ENCODE measurements around the gene DAGLB. TPM values are rescaled to one million over a fixed set of nuclear protein-coding genes. Genes with fewer than 3 reads are reported as not detected.
"Not testable (repeated sequence)": the region's sequence is repeated elsewhere in the genome, so short reads cannot be mapped to it uniquely, and the experiment has no call there.

Gene DAGLB
- total RNA-seq, 2 donors from 2014 or later = 9.7 to 20.4 TPM

DNA sequence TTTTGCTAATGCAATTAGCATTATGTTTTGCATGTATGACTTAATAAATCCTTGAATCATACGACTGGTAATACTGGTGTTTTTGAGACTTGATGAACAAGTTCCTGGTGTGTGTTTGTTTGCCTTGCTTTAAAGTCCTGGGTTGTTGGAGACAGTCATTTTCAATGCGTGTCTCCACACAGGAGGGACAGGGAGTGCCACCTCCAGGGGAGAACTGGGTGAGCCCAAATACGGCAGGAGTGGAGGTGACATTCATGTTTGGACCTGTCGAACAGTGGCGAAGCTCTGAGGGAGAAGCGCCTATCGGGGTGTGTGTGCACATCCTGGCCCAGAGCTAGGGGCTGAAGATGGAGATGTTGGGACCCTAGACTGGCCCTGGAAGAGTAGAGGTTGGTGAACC is 43.8 kb downstream of the DAGLB start:
- Histone ChIP-seq H3K27ac (peak overlapping the region; percentile 78), H3K27me3 (replicated peaks; ENCODE audit: insufficient read depth) (no peaks in the 10 kb centered on the region), H3K36me3 (peaks cover 0 to 14% of the 10 kb centered on the region in 2 donors), H3K9me3 (no peaks in the 10 kb centered on the region), H3K4me3 (no peak overlapping the region), H3K4me1 (replicated peaks) (peaks cover 15% of the 10 kb centered on the region)
- peak; percentile 86 for DNase-seq (ENCODE audit: low spot score)
- TF ChIP-seq POLR2A (IDR thresholded peaks at IDR 0.05) (no peak), CTCF (IDR thresholded peaks at IDR 0.05) (peak in 3 of 4 experiments; percentile 16 to 44 (median 26)), POLR2AphosphoS5 (IDR thresholded peaks at IDR 0.05) (peak; percentile 95)
- WGBS = 53% methylated on average over 7 of the region's 7 CpGs
- intact Hi-C loops (cut with DNase I) = no loop called here

- H3K4me1 ChIP-seq (replicated peaks) = peaks cover 15% of the 10 kb centered on the region
- H3K27ac ChIP-seq = peak overlapping the region; percentile 78
- DNase-seq (ENCODE audit: low spot score) = no peak
- WGBS = 78% methylated on average over 13 of the region's 13 CpGs
- no peaks in the 10 kb centered on the region for H3K27me3 ChIP-seq (replicated peaks; ENCODE audit: insufficient read depth)
- no peak overlapping the region for H3K4me3 ChIP-seq
- TF ChIP-seq POLR2A (IDR thresholded peaks at IDR 0.05) (no peak), POLR2AphosphoS5 (IDR thresholded peaks at IDR 0.05) (no peak), CTCF (IDR thresholded peaks at IDR 0.05) (no peak)
- peaks cover 0 to 4% of the 10 kb centered on the region in 2 donors for H3K36me3 ChIP-seq
- H3K9me3 ChIP-seq = no peaks in the 10 kb centered on the region
- intact Hi-C loops (cut with DNase I) = no loop called here
These were observed 45.0 kb downstream of the DAGLB start for GRCh38 chr7:6402741-6403140.

GRCh38 chr7:6402041-6402440 is 45.7 kb downstream of the DAGLB start:
- H3K27me3 ChIP-seq (replicated peaks; ENCODE audit: insufficient read depth) = no peaks in the 10 kb centered on the region
- H3K36me3 ChIP-seq = peaks cover 0 to 4% of the 10 kb centered on the region in 2 donors
- H3K4me1 ChIP-seq (replicated peaks) = peaks cover 15% of the 10 kb centered on the region
- no peak for TF ChIP-seq POLR2AphosphoS5 (IDR thresholded peaks at IDR 0.05)
- TF ChIP-seq POLR2A (IDR thresholded peaks at IDR 0.05) = no peak
- no peak for TF ChIP-seq CTCF (IDR thresholded peaks at IDR 0.05)
- WGBS = 77% methylated on average over 17 of the region's 17 CpGs
- no peaks in the 10 kb centered on the region for H3K9me3 ChIP-seq
- H3K27ac ChIP-seq = no peak overlapping the region
- no peak for DNase-seq (ENCODE audit: low spot score)
- intact Hi-C loops (cut with DNase I) = no loop called here
- no peak overlapping the region for H3K4me3 ChIP-seq

- H3K9me3 ChIP-seq = no peaks in the 10 kb centered on the region
- peaks cover 15% of the 10 kb centered on the region for H3K4me1 ChIP-seq (replicated peaks)
- H3K36me3 ChIP-seq = peaks cover 0 to 4% of the 10 kb centered on the region in 2 donors
- no peak for TF ChIP-seq CTCF (IDR thresholded peaks at IDR 0.05)
- TF ChIP-seq POLR2A (IDR thresholded peaks at IDR 0.05) = no peak
- TF ChIP-seq POLR2AphosphoS5 (IDR thresholded peaks at IDR 0.05) = no peak
- H3K27ac ChIP-seq = no peak overlapping the region
- intact Hi-C loops (cut with DNase I) = no loop called here
- H3K4me3 ChIP-seq = no peak overlapping the region
- DNase-seq (ENCODE audit: low spot score) = no peak
- no peaks in the 10 kb centered on the region for H3K27me3 ChIP-seq (replicated peaks; ENCODE audit: insufficient read depth)
- WGBS = 88% methylated on average over 10 of the region's 10 CpGs
These were observed 46.2 kb downstream of the DAGLB start for GRCh38 chr7:6401536-6401935.

DNA sequence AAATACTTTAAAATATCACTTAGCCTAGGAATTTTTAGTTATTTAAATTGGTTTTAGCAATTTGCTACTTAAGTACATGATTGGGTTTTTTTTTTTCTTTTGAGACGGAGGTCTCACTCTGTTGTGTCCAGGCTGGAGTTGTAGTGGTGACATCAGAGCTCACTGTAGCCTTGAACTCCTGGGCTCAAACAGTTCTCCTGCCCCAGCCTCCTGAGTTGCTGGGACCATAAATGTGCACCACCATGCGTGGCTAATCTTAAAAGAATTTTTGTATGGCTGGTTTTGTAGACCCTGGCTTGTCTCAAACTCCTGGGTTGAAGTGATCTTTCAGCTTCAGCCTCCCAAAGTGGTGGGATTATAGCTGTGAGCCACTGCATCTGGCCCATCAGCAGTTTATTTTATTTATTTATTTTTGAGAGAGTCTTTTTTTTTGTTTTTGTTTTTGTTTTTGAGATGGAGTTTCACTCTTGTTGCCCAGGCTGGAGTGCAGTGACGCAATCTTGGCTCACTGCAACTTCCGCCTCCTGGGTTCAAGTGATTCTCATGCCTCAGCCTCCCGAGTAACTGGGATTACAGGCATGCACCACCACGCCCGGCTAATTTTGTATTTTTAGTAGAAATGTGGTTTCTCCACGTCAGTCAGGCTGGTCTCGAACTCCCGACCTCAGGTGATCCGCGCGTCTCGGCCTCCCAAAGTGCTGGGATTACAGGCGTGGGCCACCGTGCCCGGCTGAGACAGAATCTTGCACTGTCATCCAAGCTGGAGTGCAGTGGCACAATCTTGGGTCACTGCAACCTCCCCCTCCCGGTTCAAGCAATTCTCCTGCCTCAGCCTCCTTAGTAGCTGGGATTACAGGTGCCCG is 47.3 kb downstream of the DAGLB start:
- 95% methylated on average over 19 of the region's 19 CpGs for WGBS
- H3K36me3 ChIP-seq; H3K27me3 ChIP-seq (replicated peaks; ENCODE audit: insufficient read depth); H3K27ac ChIP-seq; H3K9me3 ChIP-seq; DNase-seq (ENCODE audit: low spot score); H3K4me3 ChIP-seq; intact Hi-C loops (cut with DNase I): not testable (repeated sequence)
- H3K4me1 ChIP-seq (replicated peaks) = peaks cover 15% of the 10 kb centered on the region

Data from prostate gland (tissue), 2 donors.